Activated T-cell treated with anti-CD3 and anti-CD28 coated beads for 48 hours (primary cell): Measurements from ENCODE around the gene CD1C.
A peak's percentile ranks its signal among the peaks of the same experiment; 100 is the strongest.
"Not testable (repeated sequence)": the region's sequence is repeated elsewhere in the genome, so short reads cannot be mapped to it uniquely, and the experiment has no call there.

Experiments
- DNase-seq: peaks from one replicate; pipeline ENCODE4 v3.0.0-alpha.2; 2020; ENCODE audit warnings: low read depth

CD1C gene

GRCh38 chr1:158329300-158329699 lies 39.6 kb downstream of the CD1C start:
- DNase-seq: no peak

DNA sequence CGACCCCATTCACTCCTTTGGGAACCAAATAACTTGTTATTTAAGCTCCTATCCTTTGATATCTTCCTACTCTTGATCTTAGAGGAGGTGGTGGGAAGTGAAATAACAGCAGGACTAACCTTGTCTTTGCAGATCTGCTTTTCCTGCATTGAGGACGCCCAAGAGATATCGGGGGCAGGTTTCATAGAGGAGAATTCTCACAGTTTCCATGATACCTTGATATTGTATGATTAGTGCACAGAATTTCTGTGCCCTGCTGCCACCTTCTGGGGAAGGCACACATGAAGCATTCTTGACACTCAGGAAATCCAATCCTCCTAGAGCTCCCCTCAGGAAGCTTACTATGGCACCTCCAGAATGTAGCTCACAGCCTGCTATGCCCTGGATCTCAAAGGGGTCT lies 40.0 kb downstream of the CD1C start:
- peak; percentile 6 for DNase-seq

- no peak for DNase-seq
Measured at GRCh38 chr1:158330391-158331105, 40.8 kb downstream of the CD1C start.

DNA sequence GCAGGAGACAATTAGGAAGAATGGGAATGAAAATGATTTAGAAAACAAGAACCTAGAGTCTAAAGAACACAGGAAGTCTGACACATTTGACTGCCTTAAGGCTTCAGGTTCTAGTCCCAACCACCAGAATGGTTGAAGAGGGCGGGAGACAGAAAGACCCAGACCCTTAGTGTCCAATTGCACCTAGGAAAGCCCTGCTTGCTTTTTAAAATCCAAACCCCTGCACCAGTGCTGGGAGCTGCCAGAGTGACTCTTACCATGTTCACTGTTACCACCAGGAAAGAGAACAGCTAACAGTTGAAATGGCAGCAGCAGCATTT lies 41.3 kb downstream of the CD1C start:
- DNase-seq: no peak

- no peak for DNase-seq
Measured at GRCh38 chr1:158331481-158332150, 41.9 kb downstream of the CD1C start, which contains the start of gene CD1B. CD1B (minus strand) TSS chr1:158331531; CDS start chr1:158331423, 108 bp downstream.

- DNase-seq: no peak
Measured at GRCh38 chr1:158333405-158334155, 43.9 kb downstream of the CD1C start.

GRCh38 chr1:158334526-158335212 lies 44.9 kb downstream of the CD1C start:
- DNase-seq: no peak

DNA sequence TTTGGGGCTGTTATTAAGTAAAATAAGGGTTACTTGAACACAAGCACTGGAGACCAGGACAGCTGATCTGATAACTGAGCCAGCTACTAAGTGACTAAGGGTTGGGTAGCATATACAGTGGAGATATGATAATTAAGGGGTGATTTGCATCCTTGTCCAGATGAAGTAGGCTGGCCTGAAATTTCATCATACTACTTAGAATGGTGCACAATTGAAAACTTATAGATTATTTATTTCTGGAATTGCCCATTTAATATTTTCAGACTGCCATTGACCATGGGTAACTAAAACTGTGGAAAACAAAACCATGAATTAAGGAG lies 45.5 kb downstream of the CD1C start:
- DNase-seq: no peak

GRCh38 chr1:158336413-158336812 lies 46.7 kb downstream of the CD1C start:
- not testable (repeated sequence) for DNase-seq
